HepG2 (cell line): ENCODE data around the gene NOL8. TPM values are rescaled to one million over a fixed set of nuclear protein-coding genes. Genes with fewer than 3 reads are reported as not detected.

ENCODE experiments used
- BCL6 ChIP-seq: IDR thresholded peaks from 2 replicates; pipeline ENCODE4 v1.6.1; 2016; ENCODE audit warnings: missing genetic modification reagents, missing compliant biosample characterization
- CC2D1A ChIP-seq: sonication (generic); formaldehyde crosslinking; IDR thresholded peaks from 2 replicates; pipeline ENCODE4 v1.8.1; 2023; ENCODE audit warnings: mild to moderate bottlenecking, missing genetic modification reagents
- EEA1 ChIP-seq: sonication (generic); formaldehyde crosslinking; IDR thresholded peaks from 2 replicates; pipeline ENCODE4 v1.5.1; 2020; ENCODE audit warnings: mild to moderate bottlenecking, missing genetic modification reagents, borderline replicate concordance
- FOXM1 ChIP-seq: sonication (generic); formaldehyde crosslinking; IDR thresholded peaks from 2 replicates; pipeline ENCODE4 v1.5.0; 2020; ENCODE audit warnings: missing genetic modification reagents
- GTF3A ChIP-seq: sonication (generic); formaldehyde crosslinking; conservative IDR thresholded peaks from 2 replicates; pipeline ENCODE4 v1.4.0; 2020; ENCODE audit warnings: mild to moderate bottlenecking, missing genetic modification reagents
- HOXA7 ChIP-seq: sonication (generic); formaldehyde crosslinking; IDR thresholded peaks from 2 replicates; pipeline ENCODE4 v1.8.1; 2022; ENCODE audit warnings: mild to moderate bottlenecking, missing genetic modification reagents, moderate library complexity
- NCOA1 ChIP-seq: sonication (generic); formaldehyde crosslinking; IDR thresholded peaks from 2 replicates; pipeline ENCODE4 v1.9.0; 2021; ENCODE audit warnings: missing genetic modification reagents
- SRY ChIP-seq: sonication (generic); formaldehyde crosslinking; IDR thresholded peaks from 2 replicates; pipeline ENCODE4 v1.8.0; 2022; ENCODE audit warnings: mild to moderate bottlenecking, missing genetic modification reagents
- ZBTB39 ChIP-seq: sonication (generic); formaldehyde crosslinking; IDR thresholded peaks from 2 replicates; pipeline ENCODE4 v1.5.0; 2020; ENCODE audit warnings: missing genetic modification reagents
- ZFX ChIP-seq: sonication (generic); formaldehyde crosslinking; IDR thresholded peaks from 2 replicates; pipeline ENCODE4 v1.4.0; 2020; ENCODE audit warnings: mild to moderate bottlenecking, low read depth, missing genetic modification reagents, moderate library complexity
- ZIK1 ChIP-seq: sonication (generic); formaldehyde crosslinking; IDR thresholded peaks from 2 replicates; pipeline ENCODE4 v1.5.0; 2020; ENCODE audit warnings: mild to moderate bottlenecking, low read depth, missing genetic modification reagents, borderline replicate concordance
- ZNF296 ChIP-seq: sonication (generic); formaldehyde crosslinking; conservative IDR thresholded peaks from 2 replicates; pipeline ENCODE4 v1.5.0; 2020; ENCODE audit warnings: mild to moderate bottlenecking, missing genetic modification reagents
- ZNF441 ChIP-seq: sonication (generic); formaldehyde crosslinking; IDR thresholded peaks from 2 replicates; pipeline ENCODE4 v1.7.0; 2021; ENCODE audit warnings: missing genetic modification reagents, borderline replicate concordance
- ZNF672 ChIP-seq: sonication (generic); formaldehyde crosslinking; IDR thresholded peaks from 2 replicates; pipeline ENCODE4 v1.8.1; 2022; ENCODE audit warnings: missing genetic modification reagents
- polyA plus RNA-seq, 8 experiments: library from polyadenylated mRNA; depleted of rRNA in 3 of 8; stranded (reverse) in 7 of 8; unstranded in 1 of 8; fragments of >200 nt; fragmentation: Illumina TruSeq in 4 of 8; extraction: Trizol in 4 of 8; gene quantifications; 2 replicates each; pipeline versions ENCODE4 v1.2.1 to v1.2.3, GENCODE V29; 2011 to 2016; ENCODE audit warnings: low read depth in 4 of 8, missing spikeins in 1 of 8, mixed read lengths in 1 of 8; ENCODE audit not compliant: insufficient read depth in 1 of 8
- total RNA-seq, 5 experiments: library from RNA; depleted of rRNA; stranded (reverse); fragments of >200 nt; fragmentation: Illumina TruSeq; extraction: Trizol; gene quantifications; 2 replicates each; pipeline ENCODE4 v1.2.3, GENCODE V29; 2016; ENCODE audit warnings: low read depth in 1 of 5

Gene NOL8
- total and polyA plus RNA-seq, 2 of the 13 experiments (the other 11 are each of a cell fraction or from before 2014, with no cell fraction given): 12.8 to 36.3 TPM

DNA sequence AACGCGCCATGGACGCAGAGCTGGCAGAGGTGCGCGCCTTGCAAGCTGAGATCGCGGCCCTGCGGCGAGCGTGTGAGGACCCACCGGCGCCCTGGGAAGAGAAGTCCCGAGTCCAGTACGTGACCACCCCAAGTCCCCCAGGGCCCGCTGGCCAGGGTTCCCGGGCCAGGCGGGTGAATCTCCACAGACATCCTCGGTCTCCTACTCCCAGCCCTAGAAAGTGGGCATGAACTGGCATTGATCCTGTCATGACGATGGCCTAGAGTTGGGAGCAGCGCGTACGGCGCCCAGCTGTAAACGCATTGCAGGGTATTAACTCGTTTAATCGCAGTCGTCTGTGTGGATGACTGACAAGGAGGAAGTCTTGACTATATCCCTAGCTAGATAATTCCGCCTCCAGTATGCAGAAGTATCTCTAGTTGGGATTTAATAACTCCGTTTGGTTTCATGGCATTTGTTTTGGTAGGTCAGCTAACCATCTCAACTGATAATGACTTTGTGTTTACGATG lies 896 bp upstream of the NOL8 start (continued):
- TF ChIP-seq EEA1 (CRISPR knock-in tag) (0 out of 2 replicates have a peak, but pooled peaks have one; percentile 70), ZNF672 (CRISPR knock-in tag) (no peak), NCOA1 (CRISPR knock-in tag) (no peak), ZIK1 (CRISPR knock-in tag) (0 out of 2 replicates have a peak, but pooled peaks have one; percentile 42), FOXM1 (CRISPR knock-in tag) (no peak), SRY (CRISPR knock-in tag) (no peak; the same call in 1 of the 2 replicates), ZFX (CRISPR knock-in tag) (peak; percentile 3; the same call in 1 of the 2 replicates), CC2D1A (CRISPR knock-in tag) (no peak), ZNF296 (no peak), HOXA7 (CRISPR knock-in tag) (no peak), BCL6 (no peak), GTF3A (no peak), ZBTB39 (CRISPR knock-in tag) (no peak), ZNF441 (no peak)
